ENCODE data around the gene USP47. TPM values are rescaled to one million over a fixed set of nuclear protein-coding genes. Genes with fewer than 3 reads are reported as not detected.

USP47 gene
- total and polyA plus RNA-seq, 9 of the 15 experiments (the other 6 are each of a cell fraction or from before 2014, with no cell fraction given) = 13.1 to 63.6 (median 34.7) TPM

GRCh38 chr11:11848891-11849746 lies 7.3 kb downstream of the USP47 start (continued):
- TF ChIP-seq DEAF1 (CRISPR knock-in tag; IDR thresholded peaks at IDR 0.05) (peak; percentile 49; the same call in 1 of the 2 replicates), NONO (IDR thresholded peaks at IDR 0.05; ENCODE audit: low read depth in 2 of 2, low read length in 1 of 2) (0 out of 4 replicates have a peak, but pooled peaks of 1 of the 2 experiments have one; percentile 21), RAD21 (CRISPR knock-in tag; conservative IDR thresholded peaks at IDR 0.05 in 1 of 2, IDR thresholded peaks at IDR 0.05 in 1 of 2) (peak; percentile 67 to 79), ZNF311 (CRISPR knock-in tag; IDR thresholded peaks at IDR 0.05) (no peak), MAFK (IDR thresholded peaks at IDR 0.05; ENCODE audit: low read length) (no peak), JUND (IDR thresholded peaks at IDR 0.05; ENCODE audit: borderline replicate concordance, low read depth, low read length) (peak; percentile 39; the same call in 1 of the 2 replicates), JUND (tag; IDR thresholded peaks at IDR 0.05; ENCODE audit: borderline replicate concordance, low read depth, low read length) (no peak; the same call in 2 of the 3 replicates), NFE2 (IDR thresholded peaks at IDR 0.05; ENCODE audit: low read depth) (no peak), CTCF (IDR thresholded peaks at IDR 0.05 in 2 of 3, conservative IDR thresholded peaks at IDR 0.05 in 1 of 3; ENCODE audit: insufficient read depth in 2 of 3, low read depth in 1 of 3, low read length in 3 of 3) (peak; percentile 83 to 92 (median 85)), ILK (tag; IDR thresholded peaks at IDR 0.05; ENCODE audit: borderline replicate concordance, low read depth) (no peak), TSC22D4 (tag; IDR thresholded peaks at IDR 0.05) (no peak), L3MBTL2 (IDR thresholded peaks at IDR 0.05) (0 out of 2 replicates have a peak, but pooled peaks have one; percentile 25), EHMT2 (IDR thresholded peaks at IDR 0.05) (0 out of 2 replicates have a peak, but pooled peaks have one; percentile 12), ILF3 (IDR thresholded peaks at IDR 0.05; ENCODE audit: borderline replicate concordance) (no peak), ZNF77 (CRISPR knock-in tag; IDR thresholded peaks at IDR 0.05) (no peak), FOXP1 (CRISPR knock-in tag; IDR thresholded peaks at IDR 0.05) (no peak), FOXO4 (CRISPR knock-in tag; IDR thresholded peaks at IDR 0.05) (no peak), ZZZ3 (IDR thresholded peaks at IDR 0.05) (no peak), CC2D1A (IDR thresholded peaks at IDR 0.05) (peak; percentile 66), NR2C1 (IDR thresholded peaks at IDR 0.05) (no peak), NR2C1 (tag; IDR thresholded peaks at IDR 0.05) (no peak), ZFP36 (IDR thresholded peaks at IDR 0.05; ENCODE audit: low read depth, low read length, partially characterized antibody) (no peak), TEAD4 (IDR thresholded peaks at IDR 0.05; ENCODE audit: low read length) (peak; percentile 62), TEAD4 (CRISPR knock-in tag; IDR thresholded peaks at IDR 0.05; ENCODE audit: borderline replicate concordance) (no peak), CEBPB (tag; IDR thresholded peaks at IDR 0.05) (peak; percentile 92)
